SKM-1 treated with dmso at 0.1 percent for 144 hours (cell line): ENCODE measurements around the gene MAP7D1.
"Not testable (repeated sequence)": the region's sequence is repeated elsewhere in the genome, so short reads cannot be mapped to it uniquely, and the experiment has no call there.

Experiments used
- DNase-seq: peaks from one replicate; lab custom pipeline; 2025; ENCODE audit not compliant: unreplicated experiment; lab: John Stamatoyannopoulos, UW

The MAP7D1 gene

GRCh38 chr1:36151134-36151844 is 4.7 kb upstream of the MAP7D1 start:
- no peak for DNase-seq

- no peak for DNase-seq
These were observed 4.1 kb upstream of the MAP7D1 start for GRCh38 chr1:36151845-36152203.

- DNase-seq = no peak
These were observed 2.5 kb upstream of the MAP7D1 start for GRCh38 chr1:36153476-36153875.

GRCh38 chr1:36154335-36154734 is 1.6 kb upstream of the MAP7D1 start:
- DNase-seq = no peak

GRCh38 chr1:36154765-36155407 is 1.1 kb upstream of the MAP7D1 start:
- no peak for DNase-seq

GRCh38 chr1:36156329-36157114 is 562 bp downstream of the MAP7D1 start:
- DNase-seq = peak; percentile 48

- no peak for DNase-seq
These were observed 1.3 kb downstream of the MAP7D1 start for GRCh38 chr1:36157115-36157903.

GRCh38 chr1:36157973-36158826 is 2.2 kb downstream of the MAP7D1 start:
- DNase-seq = no peak

- not testable (repeated sequence) for DNase-seq
These were observed 2.9 kb downstream of the MAP7D1 start for GRCh38 chr1:36158827-36159252.

- DNase-seq = no peak
These were observed 3.8 kb downstream of the MAP7D1 start for GRCh38 chr1:36159614-36160387.

GRCh38 chr1:36160388-36160948 is 4.5 kb downstream of the MAP7D1 start:
- DNase-seq = no peak

- DNase-seq = peak; percentile 73
These were observed 5.1 kb downstream of the MAP7D1 start for GRCh38 chr1:36160949-36161485.

- DNase-seq = peak; percentile 48
These were observed 5.9 kb downstream of the MAP7D1 start for GRCh38 chr1:36161641-36162531.

GRCh38 chr1:36162680-36163239 is 6.8 kb downstream of the MAP7D1 start:
- no peak for DNase-seq

GRCh38 chr1:36163426-36163825 is 7.5 kb downstream of the MAP7D1 start:
- DNase-seq = no peak

- no peak for DNase-seq
These were observed 8.4 kb downstream of the MAP7D1 start for GRCh38 chr1:36164361-36164760.

- no peak for DNase-seq
These were observed 9.2 kb downstream of the MAP7D1 start for GRCh38 chr1:36165145-36165544.

GRCh38 chr1:36166136-36166535 is 10.2 kb downstream of the MAP7D1 start:
- no peak for DNase-seq
